ENCODE data around the gene SCN4A.
"Not testable (repeated sequence)": the region's sequence is repeated elsewhere in the genome, so short reads cannot be mapped to it uniquely, and the experiment has no call there.

Gene SCN4A

GRCh38 chr17:63911041-63911635 lies 61.6 kb downstream of the SCN4A start, which contains the start of gene CSHL1:
Gene CSHL1, minus strand, starts transcription at chr17:63911258. Its CDS starts 62 bp downstream, at chr17:63911196.
- DNase-seq = no peak

GRCh38 chr17:63910096-63910495 lies 62.6 kb downstream of the SCN4A start:
- no peak for DNase-seq

DNA sequence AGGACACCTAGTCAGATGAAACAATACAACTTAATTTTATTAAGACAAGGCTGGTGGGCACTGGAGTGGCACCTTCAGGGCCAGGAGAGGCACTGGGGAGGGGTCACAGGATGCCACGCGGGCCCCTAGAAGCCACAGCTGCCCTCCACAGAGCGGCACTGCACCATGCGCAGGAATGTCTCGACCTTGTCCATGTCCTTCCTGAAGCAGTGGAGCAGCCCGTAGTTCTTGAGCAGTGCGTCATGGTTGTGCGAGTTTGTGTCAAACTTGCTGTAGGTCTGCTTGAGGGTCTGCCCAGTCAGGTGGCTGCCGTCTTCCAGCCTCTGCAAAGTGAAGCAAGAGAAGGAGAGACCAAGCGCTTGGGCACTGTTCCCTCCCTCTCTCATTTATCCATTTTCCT lies 63.1 kb downstream of the SCN4A start:
- DNase-seq = not testable (repeated sequence)

GRCh38 chr17:63907161-63907778 lies 65.4 kb downstream of the SCN4A start:
- peak in 2 of 3 donors; percentile 34 to 40 for DNase-seq

DNA sequence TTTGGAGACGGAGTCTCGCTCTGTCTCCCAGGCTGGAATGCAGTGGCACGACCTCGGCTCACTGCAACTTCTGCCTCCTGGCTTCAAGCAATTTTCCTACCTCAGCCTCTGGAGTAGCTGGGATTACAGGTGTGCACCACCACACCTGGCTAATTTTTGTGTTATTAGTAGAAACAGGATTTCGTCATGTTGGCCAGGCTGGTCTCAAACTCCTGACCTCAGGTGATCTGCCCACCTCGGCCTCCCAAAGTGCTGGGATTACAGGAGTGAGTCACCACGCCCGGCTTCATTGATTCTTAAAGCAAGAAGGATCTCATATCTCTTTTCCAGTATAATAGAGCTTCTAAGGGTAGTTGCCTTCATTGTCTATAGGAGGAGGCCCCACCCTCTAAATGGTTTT lies 67.9 kb downstream of the SCN4A start:
- DNase-seq = not testable (repeated sequence)

DNA sequence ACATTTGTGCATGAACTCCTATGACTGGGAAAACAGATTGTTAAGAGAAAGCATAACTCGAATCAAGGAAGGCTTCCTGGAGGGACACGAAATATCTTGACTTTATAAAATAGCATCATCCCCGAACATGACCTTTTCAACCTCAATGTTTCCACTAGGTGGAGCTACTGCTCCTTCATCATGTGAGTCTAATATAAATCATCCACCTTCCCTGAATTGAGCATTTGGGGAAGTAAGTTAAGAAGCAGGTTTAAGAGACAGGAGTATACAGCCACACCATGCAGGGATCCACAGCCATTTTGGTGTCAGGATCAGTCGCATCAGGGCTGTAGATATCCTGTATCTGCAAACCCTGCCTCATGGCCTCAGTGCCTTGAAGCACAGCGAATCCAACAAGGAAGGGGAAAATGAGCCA lies 68.9 kb downstream of the SCN4A start:
- peak in 1 of 3 donors; percentile 22 for DNase-seq

DNA sequence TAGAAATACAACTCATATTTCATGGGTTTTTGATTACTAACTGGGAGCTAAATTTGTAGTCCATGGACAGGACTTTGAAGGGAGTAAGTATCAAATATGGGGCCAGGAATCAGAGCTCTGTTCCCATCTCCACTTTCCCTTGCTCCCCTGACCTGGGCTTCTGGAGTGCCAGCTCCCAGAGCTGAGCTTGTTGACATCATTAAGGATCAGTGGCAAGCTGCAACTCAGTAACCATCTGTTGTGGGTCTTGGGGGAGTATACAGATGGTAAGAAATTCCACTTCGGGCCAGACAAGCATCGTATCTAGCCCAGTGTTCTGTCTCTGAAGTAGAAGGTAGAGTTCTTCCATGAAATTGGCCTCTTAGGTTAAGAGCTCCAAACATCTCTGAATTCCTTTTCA lies 70.7 kb downstream of the SCN4A start:
- DNase-seq = not testable (repeated sequence)

DNA sequence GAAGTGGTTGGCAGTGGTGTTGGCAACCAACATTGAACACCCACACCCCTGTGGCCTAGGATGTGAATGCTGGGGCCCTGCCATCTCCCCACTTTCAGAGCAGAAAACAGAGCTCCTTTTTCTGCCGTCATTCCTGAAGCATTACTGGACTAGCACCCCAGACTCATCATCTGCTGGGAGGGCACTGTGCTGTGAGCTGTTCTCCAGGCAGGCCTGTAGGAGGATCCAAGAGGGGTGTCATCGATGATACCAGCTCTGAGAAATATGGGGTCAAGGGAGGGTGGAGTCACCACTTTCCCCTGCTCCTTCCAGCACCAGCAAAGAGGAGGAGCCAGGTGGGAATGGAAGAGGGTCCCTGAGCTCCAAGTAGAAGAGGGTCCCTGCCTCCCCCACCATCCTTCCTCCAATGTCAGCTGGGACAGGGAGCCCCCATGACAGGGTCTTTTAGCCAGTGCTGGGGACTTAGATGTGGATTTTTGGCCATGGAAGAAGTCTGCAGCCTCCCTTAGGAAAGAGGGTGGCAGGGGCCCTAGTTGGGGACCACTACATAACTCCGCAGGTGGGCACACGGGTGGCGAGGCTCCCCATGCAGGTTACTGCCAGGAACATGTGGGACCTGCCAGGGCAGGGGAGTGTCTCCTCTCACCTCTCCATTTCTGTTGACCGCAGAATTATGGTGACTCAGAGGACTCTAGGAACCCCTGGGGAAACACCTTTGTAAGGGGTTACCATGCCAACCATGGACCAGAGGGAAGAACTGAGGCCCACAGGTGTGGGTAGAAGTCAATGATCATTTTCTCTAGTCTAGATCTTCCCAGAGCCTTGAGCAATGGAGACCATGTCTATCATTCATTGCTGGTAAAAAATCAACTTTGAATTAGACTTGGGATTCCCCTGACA lies 73.6 kb downstream of the SCN4A start:
- not testable (repeated sequence) for DNase-seq

DNA sequence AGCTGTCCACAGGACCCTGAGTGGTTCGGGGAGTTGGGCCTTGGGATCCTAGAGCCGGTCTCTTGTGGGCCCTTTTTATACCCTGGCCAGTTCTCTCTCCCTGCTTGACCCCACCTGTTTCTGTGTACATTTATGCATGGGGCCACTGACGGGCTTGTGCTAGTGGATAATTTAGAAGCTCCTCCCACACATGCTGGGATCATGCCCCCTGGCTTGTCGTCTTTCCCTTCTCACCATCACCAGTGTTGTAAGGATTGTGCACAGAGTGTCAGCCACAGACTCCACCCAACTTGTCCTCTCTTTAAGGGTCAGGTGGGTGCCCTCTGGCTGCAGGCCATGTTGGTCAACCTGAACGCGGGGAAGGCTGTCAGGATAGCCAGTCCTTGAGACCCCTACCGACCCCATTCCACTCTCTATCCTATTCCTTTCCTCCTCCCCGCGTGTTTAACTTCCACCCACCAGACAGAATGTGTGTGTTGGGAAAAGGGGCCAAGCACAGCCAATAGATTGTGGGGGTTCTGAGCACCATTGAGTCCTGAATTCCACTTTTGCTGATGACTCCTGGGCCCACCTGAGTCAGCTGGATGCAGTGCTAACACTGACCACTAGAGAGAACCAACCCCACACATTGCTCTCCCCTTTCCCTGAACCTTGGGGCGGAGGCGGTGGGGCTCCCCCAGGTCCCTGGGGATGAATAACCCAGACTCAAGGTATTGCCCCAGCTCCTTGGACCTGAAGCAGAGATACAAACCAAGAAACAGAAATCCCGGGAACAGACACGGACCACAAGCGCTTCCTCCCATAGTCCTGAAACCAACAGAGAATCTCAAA lies 76.0 kb downstream of the SCN4A start, which contains the start of gene CSH1:
Gene CSH1, minus strand, starts transcription at position 51 of the 831 bp plus-strand sequence. CDS start 63 bp downstream, outside the sequence.
- not testable (repeated sequence) for DNase-seq

DNA sequence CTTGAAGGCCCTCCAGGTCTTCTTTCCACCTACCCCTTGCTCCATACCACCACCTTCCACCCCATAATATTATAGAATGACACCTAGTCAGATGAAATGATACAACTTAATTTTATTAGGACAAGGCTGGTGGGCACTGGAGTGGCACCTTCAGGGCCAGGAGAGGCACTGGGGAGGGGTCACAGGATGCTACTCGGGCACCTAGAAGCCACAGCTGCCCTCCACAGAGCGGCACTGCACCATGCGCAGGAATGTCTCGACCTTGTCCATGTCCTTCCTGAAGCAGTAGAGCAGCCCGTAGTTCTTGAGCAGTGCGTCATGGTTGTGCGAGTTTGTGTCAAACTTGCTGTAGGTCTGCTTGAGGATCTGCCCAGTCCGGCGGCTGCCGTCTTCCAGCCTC lies 77.9 kb downstream of the SCN4A start:
- not testable (repeated sequence) for DNase-seq

- not testable (repeated sequence) for DNase-seq
Measured at GRCh38 chr17:63894021-63894420, 78.7 kb downstream of the SCN4A start.

GRCh38 chr17:63892316-63893037 lies 80.2 kb downstream of the SCN4A start:
- DNase-seq = not testable (repeated sequence)

GRCh38 chr17:63889026-63889848 lies 83.5 kb downstream of the SCN4A start:
- peak; percentile 42 to 54 (median 49) for DNase-seq
